HG03095 (cell line): ENCODE data around the gene MRPL27.

Experiments used
- ATAC-seq: cut with Tn5 transposase; IDR thresholded peaks from one replicate; pipeline ENCODE4 v1.9.1; 2021; ENCODE audit warnings: moderate library complexity; ENCODE audit not compliant: unreplicated experiment

Gene MRPL27

DNA sequence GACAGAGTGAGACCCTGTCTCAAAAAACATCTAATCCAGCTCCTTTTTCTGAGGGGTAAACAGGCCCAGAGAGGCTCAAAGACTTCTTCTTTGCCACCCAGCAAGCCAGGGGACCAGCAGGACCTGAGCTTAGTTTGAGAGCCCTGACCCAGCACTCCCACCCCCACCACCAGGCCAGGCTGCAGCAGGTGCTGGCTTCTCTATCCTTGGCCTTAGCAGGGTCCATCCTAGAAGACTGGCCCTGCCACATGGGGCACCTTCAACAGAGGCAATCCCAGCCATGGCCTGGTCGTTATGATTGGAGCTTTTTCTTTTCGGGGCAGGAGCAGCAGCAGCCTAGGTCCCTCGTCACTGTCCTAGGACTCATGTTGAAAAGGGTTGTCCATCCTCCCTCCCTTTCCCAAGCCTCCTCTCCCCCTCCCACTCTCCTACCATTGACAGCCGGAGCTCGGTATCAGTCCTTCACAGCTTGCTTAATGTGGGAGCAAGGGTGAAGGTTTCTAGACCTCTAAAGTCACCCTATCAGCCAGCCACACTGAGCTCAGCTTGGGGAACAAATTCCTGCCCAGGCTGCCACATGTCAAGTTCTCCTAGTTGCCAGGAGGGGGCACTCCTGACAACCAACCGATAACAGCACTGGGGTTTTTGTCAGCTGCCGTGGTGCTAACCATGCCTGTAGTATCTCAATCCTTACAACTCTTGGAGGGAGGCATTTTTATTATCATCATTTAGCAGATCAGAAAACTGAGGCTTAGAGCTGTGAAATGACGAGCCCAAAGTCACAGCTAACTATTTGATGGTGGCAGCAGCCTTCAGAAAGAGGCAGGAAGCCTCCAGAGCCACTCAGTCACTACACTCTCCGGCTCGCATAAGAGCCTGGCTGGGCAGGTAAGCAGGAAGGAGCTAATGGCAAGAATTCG lies 11.2 kb downstream of the MRPL27 start:
- no peak for ATAC-seq

DNA sequence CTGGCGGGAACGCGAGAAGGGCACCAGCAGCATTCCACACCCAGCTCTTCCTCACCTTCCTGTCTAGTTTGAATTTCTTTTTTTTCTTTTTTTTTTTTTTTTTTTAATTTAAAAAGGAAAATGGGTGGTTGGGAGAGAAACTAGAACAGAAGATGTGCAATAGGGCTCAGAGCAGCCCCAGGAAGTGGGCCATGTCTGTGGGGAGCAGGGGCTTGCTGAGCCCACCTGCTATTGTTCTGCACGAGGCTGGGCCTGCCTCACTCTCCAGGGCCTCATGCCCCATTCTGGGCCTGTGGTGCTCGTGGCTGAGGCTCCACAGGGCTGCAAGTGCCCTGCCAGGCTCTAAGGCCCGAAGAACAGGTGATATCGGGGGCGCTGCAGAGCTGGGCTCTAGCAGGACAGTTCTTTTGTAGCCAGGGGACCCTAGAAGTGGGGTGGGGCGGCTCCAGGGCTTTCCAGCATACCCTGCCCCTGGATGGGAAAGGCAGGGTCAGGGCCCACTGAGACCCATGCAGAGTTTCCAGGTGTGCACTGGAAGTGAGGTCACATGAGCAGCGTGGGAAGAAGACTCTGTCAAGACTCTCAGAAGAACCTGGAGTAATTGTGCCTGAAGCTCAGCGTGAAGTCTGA lies 12.4 kb downstream of the MRPL27 start:
- ATAC-seq = no peak

DNA sequence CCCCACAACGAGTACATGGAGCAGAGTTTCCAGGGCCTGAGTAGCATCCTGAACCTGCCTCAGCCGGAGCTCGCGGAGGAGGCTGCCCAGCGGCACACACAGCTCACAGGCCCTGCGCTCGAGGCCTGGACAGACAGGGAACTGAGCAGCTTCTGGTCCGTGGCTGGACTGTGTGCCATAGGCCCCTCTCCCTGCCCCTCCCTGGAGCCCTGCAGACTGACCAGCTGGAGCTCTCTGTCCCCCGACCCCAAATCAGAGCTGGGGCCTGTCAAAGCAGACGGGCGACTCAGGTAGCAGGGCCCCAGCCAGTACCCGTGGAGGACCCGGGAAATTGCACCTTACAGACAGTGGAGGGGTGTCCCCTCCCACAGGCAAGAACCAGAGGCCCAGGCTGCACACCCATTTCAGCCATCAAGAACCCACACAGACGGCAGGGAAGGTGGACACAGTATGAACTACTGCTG lies 13.0 kb downstream of the MRPL27 start:
- no peak for ATAC-seq

DNA sequence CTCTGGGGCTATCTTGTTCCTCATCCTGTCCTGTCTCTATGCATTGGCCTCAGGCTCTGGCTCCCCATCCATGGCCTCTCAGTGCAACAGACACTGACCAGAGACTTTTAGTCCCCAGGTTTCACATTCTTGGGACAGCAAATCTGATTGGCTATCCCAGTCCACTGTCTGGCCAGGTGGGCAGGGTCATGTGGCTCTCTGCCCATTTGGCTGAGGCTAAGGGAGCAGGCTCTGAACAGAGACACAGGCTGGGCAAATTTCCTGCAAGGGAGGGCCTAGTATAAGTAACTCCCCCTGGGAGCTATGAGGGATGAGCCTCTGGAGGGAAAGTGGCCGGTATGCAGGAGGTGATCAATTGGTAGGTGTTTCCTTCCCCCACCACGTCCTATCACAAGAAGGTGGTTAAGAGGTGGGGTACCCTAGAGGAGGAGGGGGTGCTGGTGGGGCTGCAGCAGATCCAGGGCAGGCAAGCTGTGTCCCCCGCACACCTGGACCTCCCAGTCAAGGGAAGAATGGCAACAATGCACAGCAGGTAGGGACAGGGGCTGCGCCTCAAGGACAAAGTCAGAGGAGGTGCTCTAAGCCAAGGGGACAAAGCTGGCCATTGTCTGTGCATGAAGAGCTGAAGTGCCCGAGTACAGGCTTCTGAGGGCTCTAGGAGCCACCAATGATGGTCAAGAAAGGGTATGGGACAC lies 13.8 kb downstream of the MRPL27 start:
- ATAC-seq = no peak

DNA sequence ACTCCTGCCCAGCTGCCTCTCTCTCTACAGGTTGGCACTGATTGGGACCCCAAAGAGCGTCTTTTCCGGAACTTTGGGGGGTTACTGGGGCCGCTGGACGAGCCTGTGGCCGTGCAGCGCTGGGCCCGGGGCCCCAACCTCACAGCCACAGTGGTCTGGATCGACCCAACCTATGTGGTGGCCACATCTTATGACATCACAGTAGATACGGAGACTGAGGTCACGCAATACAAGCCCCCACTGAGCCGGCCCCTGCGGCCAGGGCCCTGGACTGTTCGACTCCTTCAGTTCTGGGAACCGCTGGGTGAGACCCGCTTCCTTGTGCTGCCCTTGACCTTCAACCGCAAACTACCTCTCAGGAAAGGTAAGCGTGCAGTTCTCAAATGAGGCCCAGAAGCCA lies 14.8 kb downstream of the MRPL27 start:
- ATAC-seq = no peak

DNA sequence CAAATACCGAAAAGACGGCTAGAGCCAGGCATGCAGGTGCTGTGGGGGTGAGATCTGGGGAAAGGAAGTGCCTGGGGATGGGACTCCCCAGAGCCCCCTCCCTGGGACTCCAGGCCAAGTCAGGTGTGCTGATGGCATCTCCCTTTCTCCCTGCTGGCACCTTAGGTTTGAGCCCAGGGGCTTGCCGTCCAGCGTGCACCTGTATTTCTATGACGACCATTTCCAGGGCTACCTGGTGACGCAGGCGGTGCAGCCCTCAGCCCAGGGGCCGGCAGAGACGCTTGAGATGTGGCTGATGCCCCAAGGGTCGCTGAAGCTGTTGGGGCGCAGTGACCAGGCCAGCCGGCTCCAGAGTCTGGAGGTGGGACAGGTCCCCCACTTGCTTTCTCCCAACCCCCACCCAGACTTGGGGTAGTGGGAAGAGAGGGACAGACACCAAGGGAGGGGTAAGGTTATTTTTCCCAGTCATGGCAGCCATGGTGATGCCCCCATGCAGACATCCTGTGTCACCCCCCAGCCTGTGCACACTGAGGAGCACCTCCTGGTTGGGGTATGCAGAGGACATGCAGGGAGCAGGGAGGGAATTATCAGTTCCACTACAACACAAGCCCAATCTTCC lies 16.0 kb downstream of the MRPL27 start:
- no peak for ATAC-seq

DNA sequence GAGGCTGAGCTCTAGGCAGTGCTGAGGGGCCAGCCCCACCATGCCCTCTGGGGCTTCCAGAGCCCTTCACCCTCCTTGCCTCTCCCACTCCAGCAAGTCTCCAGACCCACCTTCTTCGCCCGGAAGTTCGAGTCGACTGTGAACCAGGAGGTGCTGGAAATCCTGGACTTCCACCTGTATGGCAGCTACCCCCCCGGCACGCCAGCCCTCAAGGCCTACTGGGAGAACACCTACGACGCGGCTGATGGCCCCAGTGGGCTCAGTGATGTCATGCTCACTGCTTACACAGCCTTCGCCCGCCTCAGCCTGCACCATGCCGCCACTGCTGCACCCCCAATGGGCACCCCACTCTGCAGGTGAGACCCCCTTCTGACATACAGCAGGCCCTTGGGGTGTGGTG lies 16.6 kb downstream of the MRPL27 start:
- no peak for ATAC-seq

DNA sequence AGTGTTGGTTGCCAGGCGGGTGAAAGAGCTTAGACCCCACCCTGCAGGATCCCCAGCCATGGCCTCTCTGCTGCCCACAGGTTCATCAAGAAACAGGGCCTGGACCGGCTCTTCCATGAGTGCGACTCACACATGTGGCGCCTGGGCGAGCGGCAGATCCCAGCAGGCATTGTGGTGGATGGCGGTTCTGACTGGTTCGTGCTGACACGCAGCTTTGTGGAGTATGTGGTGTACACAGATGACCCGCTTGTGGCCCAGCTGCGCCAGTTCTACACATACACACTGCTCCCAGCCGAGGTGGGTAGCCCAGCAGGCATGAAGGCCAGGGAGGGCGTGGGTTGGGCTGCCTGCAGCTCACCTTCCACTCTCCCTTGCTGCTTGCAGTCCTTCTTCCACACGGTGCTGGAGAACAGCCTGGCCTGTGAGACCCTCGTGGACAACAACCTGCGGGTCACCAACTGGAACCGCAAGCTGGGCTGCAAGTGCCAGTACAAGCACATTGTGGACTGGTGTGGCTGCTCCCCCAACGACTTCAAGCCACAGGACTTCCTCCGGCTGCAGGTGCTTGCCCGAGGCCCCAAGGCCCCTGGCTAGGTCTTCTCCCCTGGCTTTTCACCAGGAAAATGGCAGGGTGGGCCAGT lies 17.2 kb downstream of the MRPL27 start:
- no peak for ATAC-seq

DNA sequence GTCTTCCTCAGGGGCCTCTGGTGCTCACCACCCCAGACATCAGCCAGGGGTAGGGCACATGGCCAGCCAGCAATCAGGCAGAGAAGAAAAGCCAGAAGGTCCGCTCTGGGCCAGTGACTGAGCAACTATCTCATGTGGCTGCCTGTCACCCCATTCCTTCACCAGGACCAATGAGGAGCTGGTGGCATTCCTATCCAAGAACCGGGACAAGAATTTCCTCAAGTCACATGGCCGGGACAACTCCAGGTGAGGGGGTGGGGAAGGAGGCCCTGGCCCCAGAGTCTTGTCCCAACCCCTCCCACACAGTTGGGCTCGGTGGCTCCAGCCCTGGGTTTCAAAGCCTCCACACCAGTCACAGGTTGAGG lies 17.7 kb downstream of the MRPL27 start:
- no peak for ATAC-seq

DNA sequence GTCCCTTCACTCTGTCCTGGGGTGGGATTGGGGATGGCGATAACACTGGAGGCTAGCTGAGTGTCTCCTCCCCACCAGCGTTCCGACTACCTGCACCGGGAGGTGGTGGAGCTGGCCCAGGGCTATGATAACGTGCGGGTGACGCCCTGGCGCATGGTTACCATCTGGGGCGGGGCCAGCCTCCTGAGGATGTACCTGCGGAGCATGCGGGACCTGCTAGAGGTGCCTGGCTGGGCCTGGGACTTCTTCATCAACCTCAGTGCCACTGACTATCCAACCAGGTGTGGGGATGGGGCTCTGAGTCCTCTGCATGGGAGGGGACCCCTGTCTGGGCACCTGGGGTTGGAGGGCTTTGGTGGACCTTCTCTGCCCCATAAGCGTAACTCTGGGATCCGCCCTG lies 18.2 kb downstream of the MRPL27 start:
- ATAC-seq = no peak

DNA sequence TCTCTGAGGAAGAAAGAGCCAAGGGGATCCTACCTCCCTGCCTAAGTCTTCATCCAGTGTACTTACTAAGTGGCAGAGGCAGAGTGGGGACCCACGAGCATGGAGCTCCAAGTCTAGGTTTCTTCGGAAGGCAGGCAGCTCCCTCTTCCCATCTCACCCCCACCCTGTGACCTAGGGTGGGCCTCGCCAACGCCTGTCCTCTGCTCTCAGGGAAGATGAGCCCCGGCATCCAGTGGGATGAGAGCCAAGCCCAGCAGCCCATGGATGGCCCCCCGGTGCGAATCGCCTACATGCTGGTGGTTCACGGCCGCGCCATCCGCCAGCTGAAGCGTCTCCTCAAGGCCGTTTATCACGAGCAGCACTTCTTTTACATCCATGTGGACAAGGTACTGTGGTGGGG lies 18.8 kb downstream of the MRPL27 start:
- ATAC-seq = no peak

DNA sequence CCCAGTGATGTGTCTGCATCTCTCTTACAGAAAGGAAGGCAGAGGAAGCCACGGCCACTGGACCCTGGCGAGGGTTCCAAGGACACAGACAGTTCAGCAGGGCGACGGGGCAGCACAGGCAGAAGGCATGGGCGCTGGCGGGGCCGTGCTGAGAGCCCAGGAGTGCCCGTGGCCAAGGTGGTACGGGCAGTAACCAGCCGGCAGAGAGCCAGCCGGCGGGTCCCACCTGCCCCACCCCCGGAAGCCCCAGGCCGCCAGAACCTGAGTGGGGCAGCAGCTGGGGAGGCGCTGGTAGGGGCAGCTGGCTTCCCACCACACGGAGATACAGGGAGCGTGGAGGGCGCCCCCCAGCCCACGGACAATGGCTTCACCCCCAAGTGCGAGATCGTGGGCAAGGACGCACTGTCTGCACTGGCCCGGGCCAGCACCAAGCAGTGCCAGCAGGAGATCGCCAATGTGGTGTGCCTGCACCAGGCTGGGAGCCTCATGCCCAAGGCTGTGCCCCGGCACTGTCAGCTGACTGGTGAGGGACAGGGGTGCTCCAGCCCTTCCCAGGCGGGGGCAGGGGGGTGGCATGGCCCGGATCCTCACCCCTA lies 19.3 kb downstream of the MRPL27 start:
- no peak for ATAC-seq

DNA sequence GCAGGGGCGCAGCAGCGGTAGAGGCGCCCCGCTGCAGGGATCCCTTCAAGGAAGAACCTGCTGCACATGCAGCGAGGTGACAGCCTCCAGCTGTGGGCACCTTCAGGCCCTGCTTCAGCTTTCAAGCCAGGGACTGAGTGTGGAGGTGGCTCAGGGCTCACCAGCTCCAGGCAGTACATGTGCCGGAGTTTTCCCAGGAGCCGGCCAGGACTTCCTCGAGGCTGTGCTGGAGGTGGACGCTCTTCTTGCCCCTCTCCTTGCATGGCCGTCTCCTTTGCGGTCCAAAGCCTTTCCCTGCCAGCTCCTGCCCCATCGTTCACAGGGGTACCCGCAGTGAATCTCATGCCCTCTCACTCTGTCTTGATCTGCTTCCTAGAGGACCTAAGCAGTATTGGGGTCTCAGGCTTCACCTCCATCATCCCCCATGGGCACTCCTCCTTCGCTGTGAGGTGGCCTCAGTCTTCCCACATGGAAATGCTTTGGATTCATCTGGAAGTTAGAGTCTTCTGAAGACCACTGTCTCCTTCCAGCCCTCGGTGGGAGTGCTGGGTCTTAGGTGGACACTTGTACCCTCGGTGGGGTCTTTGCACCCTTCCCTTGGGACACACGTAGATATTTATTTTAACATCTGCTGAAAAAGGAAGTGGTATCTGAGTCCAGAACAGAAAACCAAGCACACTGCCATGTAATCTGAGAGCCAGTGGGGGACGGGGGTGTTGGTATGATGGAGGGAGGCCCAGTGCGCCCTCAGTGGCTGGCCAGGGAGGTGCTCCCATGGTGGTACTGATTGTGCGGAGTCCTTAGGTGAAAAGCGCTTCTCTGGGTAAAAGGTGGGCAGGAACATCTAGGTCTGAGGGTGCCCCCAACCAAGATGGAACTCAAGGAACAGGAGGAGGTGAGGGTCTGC lies 20.0 kb downstream of the MRPL27 start:
- ATAC-seq = no peak

DNA sequence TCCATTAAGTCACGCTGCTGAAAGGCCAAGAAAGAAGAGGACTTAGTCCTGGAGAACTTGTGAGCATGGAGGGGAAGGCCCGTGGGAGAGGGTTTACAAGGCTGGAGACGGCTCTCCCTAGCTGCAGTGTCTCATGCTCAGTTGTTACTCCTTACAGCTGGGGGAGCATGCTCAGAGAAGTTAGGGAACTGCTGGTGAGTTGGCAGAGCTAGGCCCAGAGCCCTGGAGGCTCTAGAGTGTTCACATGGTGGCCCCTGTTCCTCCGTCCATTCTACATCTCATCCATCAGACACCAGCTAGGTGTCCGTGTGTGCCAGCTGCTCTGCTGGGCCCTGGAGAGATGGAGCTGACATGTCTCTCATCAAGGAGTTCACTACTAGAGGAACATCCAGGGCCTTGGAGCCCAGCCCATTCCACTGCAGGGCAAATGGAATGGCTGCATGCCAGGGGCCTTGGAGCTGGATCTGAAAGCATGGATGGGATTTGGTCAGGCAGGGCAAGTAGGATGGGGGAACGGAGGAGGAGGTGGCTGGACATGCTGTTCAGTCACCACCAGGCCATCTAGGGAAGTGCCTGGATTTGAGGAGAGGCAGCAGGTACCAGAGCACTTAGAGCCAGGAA lies 20.8 kb downstream of the MRPL27 start:
- ATAC-seq = no peak

DNA sequence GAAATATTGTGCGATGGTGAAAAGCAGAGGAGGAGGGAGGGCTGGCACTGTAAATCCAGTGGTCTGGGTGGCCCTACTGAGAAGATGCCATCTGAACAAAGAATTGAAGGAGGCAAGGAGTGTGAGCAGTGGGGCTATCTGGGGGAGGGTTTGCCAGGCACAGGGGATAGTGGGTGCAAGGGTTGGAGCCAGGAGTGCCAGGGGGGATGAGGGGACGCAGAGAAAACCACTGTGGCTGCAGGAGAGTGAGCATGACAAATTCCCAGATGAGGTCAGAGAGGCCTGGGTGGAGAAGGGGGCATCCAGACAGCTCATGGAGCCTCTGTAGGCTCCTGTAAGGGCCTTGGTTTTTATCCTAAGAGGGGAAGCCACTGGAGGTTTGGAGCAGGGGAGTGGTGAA lies 22.3 kb downstream of the MRPL27 start:
- no peak for ATAC-seq

DNA sequence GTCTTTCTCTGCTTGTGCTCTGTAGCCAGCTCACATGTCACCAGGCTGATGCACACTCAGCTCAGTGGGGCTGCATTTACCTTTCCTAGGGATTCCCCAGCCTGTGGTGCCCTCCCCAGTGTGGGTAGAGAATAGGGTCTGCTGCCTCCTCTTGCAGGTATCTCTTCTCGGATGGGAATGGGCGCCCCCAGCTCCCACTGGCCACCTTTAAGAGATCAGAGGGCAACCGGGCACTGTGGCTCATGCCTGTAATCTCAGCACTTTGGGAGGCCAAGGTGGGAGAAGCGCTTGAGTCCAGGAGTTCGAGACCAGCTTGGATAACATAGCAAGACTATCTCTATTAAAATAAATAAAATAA lies 23.8 kb downstream of the MRPL27 start:
- no peak for ATAC-seq

DNA sequence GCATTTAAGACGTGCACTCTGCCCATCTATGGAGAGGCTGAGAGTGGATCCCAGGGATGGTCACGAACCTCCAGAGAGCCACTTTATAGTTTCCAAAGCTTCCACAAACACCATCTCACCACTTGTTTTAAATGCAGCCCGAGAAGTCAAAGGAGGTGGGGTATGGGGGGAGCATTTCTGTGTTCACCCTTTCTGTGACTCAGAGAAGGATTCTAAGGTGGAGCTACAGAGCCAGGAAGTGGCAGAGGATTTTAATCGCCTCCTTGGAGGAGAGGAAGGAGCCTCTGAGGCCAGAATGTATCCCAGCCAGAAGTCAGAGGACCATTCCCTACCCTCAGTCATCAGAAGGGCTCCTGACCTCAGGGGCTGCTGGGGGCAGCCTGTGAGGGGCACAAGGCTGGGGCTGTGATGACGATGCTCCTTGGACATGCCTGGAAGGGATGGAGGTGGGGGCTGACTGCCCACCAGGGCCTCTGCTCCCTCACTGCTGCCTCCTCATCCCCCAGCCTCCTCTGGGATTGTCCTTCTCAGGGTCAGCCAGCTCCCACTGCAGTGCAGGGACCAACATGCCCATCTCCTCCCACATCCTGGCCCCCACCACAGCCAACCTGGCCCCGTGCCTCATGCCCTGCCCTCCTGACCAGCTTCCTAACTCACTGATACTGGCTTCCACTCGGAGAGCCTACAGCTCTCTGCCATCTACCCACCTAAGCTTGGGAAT lies 24.3 kb downstream of the MRPL27 start:
- ATAC-seq = no peak

DNA sequence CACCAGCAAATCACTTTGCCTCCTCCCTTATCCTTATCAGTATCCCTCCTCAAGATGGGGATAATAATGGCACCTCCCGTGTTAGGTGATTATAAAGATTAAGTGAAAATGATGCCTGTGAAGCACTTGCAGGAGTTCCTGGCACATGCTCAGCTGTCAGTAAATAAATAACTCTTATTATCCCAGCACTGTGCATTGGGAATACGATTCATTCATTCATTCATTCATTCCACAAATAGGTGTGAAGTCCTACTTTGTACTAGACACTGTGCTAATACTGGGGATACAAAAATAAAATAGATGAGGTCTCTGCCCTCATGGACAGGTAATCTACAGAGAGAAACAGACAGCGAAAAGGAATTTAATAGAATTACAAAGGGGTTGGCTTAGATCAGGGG lies 25.1 kb downstream of the MRPL27 start:
- ATAC-seq = no peak
